HL-60/S4 treated with phorbol 12-myristate 13-acetate at 8.2 ng/mL for 4 days and 3 days (cell line): ENCODE measurements around the gene NENF.

Source experiments
- in situ Hi-C: fragments of 300-500 bp; cut with MboI; formaldehyde crosslinking; loops from 2 replicates; pipeline ENCODE4 v1.15.0; 2022; ENCODE audit warnings: low sequenced_read_pairs

Gene NENF

DNA sequence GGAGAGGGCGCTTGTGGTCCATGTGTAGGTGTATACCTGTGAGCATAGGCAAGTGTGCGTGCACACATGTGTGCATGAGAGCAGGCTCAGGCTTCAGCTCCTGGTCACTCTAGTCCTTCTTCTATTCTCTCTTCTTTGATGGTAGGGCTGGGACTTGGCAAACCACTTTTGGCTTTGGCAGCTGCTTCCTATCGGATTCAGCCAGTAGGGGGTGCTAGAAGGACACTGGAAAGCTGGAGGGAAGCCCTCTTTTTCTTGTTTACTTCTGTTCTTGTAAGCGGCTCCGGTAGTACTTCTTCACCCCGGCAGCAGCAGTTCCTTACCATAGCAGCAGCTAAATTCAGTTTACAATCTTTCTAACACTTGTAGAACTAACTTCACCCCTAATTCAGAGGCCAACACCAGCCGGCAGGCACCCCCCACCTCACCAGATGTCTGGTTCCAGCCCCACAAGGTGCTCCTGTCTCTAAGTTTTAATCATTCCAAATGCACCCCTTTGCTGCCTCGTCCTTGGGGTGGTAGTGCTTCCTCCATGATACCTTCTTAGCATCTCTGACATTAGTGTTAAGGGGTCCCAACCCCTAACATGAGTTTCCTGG, 25.1 kb downstream of the NENF start:
- in situ Hi-C loops = loop anchor here (10.0 to 25.0 kb wide), 3 partner anchors 304 to 529 kb away; no protein-coding TSS in a partner anchor

- in situ Hi-C loops = loop anchor here (10.0 to 25.0 kb wide), 3 partner anchors 303 to 528 kb away; no protein-coding TSS in a partner anchor
Measured at GRCh38 chr1:212458817-212459216, 26.1 kb downstream of the NENF start.

DNA sequence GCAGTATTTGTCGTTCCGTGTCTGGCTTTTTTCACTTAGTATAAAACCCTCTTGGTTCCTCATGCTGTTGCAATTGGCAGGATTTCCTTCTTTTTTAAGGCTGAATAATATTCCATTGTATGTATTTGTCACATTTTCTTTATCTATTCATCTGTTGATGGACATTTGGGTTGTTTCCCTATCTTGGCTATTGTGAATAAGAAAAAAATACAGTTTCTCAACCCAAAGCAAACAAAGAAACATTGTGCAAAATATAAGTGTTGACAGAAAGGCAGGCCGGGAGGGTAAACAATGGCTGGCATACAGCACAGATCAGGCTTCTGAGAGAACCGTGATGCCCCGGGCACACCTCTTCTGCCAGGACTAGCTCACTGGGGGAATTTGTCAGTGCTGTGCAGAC, 26.9 kb downstream of the NENF start:
- in situ Hi-C loops = loop anchor here (10.0 to 25.0 kb wide), 3 partner anchors 303 to 528 kb away; no protein-coding TSS in a partner anchor

DNA sequence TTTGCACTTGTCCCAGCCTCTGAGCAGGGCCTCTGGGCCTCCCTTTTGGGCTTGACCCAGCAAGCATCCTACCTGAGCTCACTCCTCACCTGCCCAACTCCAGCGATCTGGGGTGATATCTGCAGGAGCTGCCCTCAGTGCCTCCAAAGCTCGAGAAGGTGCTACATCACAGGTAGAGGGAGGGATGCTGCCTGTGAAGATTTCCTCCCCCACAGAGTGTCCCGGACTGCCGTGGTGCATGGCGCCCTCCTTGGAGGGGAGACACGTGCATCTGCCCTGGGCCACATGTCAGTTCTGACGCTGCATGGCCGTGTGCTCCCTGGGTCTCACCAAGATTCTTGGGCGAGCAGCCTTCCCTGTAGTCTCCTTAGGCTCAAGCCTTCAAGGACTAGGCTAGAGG, 27.7 kb downstream of the NENF start:
- in situ Hi-C loops = loop anchor here (25.0 kb wide), 2 partner anchors 302 to 527 kb away; no protein-coding TSS in a partner anchor

GRCh38 chr1:212461916-212462660, 29.4 kb downstream of the NENF start:
- in situ Hi-C loops = loop anchor here (25.0 kb wide), 2 partner anchors 300 to 525 kb away; no protein-coding TSS in a partner anchor

DNA sequence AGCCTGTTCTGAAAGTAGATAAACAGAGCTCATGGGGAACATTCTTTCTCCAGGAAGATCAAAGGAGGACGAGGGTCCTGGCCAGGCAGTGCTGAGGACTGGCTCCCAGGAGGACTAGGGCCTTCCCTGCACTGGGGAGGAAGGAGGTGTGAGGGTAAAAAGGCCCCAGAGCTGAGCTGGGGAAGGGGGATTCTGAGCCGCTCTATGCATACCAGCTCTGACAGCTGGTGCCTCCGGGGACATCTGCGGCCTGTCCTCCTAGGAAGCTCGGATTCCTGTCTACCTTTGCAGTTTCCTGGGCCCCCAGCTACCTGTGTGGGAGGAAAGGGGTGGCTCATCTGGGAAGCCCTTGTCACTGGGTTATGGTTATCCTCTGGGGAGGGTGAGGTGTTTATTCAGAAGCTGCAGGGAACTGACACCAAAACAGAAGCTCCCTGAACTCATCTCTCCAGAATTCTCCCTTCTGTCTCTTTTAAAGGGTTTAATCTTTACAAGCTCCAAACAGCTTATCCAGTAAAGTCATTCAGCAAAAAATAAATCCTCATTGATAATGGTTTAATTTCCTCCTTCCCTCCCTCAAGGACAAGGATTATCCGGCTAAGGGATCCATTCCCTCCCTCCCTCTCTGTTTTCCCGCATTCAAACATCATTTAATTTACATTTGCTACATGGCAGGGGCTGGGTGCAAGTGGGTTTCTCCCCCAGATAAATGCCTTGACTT, 31.0 kb downstream of the NENF start:
- in situ Hi-C loops = loop anchor here (25.0 kb wide), 2 partner anchors 299 to 524 kb away; no protein-coding TSS in a partner anchor

DNA sequence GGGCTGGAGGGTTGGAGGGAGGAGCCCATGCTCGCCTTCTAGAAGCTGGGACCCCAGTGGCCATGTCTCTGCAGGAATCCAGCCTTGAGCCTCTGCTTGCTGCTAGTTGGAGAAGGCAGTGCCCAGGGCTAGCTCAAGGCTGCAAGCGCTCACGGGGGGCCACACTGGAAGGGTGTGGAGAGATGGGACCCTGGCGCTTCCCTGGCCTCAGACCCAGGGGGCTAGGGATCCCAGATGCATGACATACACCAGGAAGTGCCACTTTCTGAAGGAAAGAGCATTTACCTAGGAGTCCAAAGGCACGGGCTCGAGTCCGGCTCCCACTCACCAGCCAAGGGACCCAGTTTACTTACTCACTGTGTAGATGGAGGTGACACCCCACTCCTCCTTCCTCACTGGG, 32.6 kb downstream of the NENF start:
- in situ Hi-C loops = loop anchor here (25.0 kb wide), 2 partner anchors 297 to 522 kb away; no protein-coding TSS in a partner anchor

DNA sequence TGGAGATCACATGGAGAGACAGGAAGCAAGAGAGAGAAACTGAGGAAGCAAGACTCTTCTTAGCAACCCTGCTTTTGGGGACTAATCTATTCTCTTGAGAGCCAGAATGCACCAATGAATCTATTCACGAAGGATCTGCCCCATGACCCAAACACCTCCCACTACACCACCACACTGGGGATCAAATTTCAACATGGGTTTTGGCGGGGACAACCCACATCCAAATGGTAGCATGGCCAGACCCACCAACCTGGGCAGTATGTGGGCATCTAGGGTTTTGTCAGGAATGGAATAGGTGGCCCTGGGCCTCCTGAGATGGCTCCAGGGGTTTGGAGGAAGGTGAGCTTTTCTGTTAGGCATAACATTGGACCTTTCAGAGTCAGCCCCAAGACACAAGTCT, 33.7 kb downstream of the NENF start:
- in situ Hi-C loops = loop anchor here (25.0 kb wide), 2 partner anchors 296 to 521 kb away; no protein-coding TSS in a partner anchor

- in situ Hi-C loops = loop anchor here (25.0 kb wide), 2 partner anchors 295 to 520 kb away; no protein-coding TSS in a partner anchor
Measured at GRCh38 chr1:212466898-212467650, 34.4 kb downstream of the NENF start.

DNA sequence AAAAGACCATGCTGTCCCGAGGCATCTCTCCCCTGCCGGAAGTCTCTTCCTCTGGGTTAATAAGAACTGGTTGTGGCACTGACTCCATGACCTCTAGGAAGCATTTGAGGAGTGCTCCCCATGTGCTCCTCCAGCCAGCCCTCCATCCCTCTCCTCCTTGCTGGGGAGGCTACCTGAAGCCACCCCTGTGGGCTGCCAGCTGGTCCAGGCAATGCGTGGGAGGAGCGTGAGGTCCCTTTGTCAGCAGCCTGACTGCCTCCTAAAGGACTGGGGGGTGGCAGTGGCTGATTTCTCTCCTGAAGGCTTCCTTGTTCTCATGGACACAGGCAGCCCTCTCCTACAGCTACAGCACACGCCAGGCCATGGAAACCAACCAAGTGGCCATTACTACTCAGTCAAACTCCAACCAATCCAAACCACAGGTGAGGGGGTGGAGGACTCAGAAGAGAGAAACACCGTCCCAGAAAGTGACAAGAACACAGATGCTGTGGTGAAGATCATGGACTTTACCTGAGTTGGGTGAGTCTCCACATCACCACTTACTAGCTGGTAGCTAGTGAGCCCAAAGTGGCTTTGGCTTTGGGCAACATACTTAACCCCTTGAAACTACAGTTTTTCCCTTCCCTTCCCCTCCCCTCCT, 35.2 kb downstream of the NENF start:
- in situ Hi-C loops = loop anchor here (25.0 kb wide), 2 partner anchors 294 to 519 kb away; no protein-coding TSS in a partner anchor

- in situ Hi-C loops = loop anchor here (25.0 kb wide), 2 partner anchors 292 to 517 kb away; no protein-coding TSS in a partner anchor
Measured at GRCh38 chr1:212470059-212470458, 37.3 kb downstream of the NENF start.

DNA sequence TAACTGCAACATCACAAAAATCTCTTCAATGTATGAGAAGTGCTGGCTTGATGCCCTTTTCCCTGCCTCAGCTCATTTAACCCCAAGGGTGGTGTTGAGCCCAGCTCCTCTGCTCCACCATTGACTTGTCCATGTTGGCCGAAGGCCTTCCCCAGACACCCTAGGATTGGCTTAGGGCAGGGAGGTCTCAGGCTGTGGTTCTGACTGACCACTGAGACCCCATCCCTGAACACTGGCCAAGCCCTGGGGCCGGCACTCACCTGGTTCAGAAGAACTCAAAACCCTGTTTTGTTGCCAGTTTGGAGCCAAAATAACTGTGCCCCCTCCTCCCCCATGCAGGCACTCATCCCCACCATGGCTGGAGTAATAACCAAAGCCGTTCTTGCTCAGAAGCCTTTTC, 38.6 kb downstream of the NENF start:
- in situ Hi-C loops = loop anchor here (25.0 kb wide), 2 partner anchors 291 to 516 kb away; no protein-coding TSS in a partner anchor

DNA sequence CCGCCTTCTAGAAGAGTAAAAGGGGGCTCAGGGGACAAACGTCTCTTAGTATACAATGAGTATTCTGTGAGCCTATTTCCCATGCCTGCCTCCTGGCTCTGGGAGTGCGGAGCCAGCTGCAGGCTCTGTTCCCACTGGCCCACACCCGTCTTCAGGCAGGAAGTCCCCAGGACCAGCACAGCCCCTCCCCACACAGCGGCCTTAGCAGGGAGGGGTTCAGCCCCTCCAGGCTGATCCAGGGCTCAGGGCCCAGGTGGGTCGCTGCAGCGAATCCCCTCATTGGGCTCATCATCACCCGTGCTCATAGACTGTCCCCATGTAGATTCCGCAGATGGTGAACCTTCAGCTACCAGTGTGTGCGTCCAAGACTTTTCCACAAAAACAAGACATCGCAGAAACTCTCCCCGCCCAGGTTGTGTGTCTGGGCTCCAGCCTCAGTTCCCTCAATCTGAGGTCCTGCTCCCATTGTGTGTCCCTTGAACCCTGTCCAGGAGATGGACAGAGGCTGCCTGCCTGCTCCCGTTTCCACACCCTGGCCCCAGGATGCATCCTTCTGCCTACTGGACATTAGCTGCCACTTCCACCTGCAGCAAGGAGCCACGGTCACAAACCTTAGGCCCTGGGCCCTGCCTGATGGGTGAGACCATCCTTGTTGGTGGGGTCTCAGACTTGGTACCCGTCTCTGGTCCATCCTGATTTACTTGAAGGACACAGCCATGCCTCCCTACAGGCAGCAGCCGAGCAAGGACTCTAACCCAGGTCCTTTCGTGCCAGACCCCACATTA, 39.4 kb downstream of the NENF start:
- in situ Hi-C loops = loop anchor here (25.0 kb wide), 2 partner anchors 290 to 515 kb away; no protein-coding TSS in a partner anchor

DNA sequence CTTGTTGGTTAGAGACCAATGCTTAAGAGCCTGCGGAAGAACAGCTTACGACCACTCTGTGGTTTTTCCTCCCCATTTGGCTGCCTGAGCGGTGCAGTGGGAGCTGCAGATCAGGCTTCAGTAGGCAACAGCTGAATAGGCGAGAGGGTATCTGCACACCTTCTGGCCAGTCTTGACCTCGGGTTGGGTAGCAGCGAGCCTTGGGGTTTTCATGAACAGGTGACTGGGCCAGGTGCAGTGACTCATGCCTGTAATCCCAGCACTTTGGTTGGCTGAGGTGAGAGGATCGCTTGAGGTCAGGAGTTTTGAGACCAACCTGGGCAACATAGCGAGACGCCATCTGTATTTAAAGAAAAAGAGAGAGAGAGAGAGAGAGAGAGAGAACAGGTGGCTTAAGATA, 41.0 kb downstream of the NENF start:
- in situ Hi-C loops = loop anchor here (25.0 kb wide), 2 partner anchors 289 to 514 kb away; no protein-coding TSS in a partner anchor

DNA sequence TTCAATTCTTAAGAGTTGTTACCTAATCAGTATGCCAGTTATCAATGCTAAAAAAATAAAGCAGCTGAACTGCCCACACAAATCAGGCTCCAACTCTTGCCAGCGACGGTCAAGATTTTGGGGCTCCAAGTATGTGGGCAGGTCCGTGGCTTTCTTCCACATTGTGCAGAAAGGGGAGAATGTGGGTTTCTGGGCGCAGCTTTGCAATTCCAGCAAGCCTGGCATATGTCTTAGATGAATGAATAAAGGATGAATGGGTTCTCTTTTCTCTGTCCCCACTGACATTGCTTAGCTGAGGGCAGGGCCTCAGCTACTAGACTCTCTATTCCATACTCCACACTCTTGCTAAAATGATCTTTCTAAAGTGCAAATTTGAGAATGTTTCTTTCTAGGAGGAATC, 42.4 kb downstream of the NENF start:
- in situ Hi-C loops = loop anchor here (25.0 kb wide), 1 partner anchor 137 kb away; the partner anchor contains the start of gene ATF3

DNA sequence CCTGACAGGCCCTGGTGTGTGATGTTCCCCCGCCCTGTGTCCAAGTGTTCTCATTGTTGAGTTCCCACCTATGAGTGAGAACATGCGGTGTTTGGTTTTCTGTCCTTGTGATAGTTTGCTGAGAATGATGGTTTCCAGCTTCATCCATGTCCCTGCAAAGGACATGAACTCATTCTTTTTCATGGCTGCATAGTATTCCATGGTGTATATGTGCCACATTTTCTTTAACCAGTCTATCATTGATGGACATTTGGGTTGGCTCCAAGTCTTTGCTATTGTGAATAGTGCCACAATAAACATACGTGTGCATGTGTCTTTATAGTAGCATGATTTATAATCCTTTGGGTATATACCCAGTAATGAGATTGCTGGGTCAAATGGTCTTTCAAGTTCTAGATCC, 43.1 kb downstream of the NENF start:
- in situ Hi-C loops = loop anchor here (25.0 kb wide), 1 partner anchor 136 kb away; the partner anchor contains the start of gene ATF3

DNA sequence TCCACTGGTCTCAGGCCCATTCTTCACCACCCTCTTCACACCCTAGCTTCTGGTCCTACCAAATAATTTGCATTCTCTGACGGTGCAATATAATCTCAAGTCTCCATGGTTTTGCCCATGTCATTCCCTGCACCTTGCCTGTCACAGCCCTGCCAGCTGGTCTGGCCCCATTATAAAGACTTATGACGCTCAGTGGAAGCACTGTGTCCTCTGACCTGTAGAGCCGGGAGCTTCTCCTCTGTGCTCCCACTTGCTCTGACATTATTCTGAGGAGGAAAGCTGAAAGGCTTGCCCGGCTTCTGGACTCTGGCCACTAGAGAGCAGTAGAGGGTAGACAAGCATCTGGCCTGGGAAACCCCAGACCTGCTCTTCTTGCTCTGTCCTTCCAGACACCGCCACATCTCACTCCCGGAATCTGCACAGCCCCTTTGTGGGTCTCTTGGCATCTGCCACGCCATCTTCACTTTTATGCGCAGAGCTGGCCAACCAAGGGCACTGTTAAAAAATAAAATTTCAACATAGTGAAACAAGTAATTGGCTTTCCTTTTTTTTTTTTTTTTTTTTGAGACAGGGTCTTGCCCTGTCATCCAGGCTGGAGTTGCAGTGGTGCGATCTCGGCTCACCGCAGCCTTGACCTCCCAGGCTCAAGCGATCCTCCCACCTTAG, 44.4 kb downstream of the NENF start:
- in situ Hi-C loops = loop anchor here (25.0 kb wide), 1 partner anchor 135 kb away; the partner anchor contains the start of gene ATF3
